HepG2 (cell line): ENCODE results near the gene PIF1. TPM values are rescaled to one million over a fixed set of nuclear protein-coding genes. Genes with fewer than 3 reads are reported as not detected.
A peak's percentile ranks its signal among the peaks of the same experiment; 100 is the strongest.

Experiments used
- ATM ChIP-seq: fragments of 450-650 bp; IDR thresholded peaks from 2 replicates; pipeline ENCODE4 v1.7.1; 2017; ENCODE audit warnings: mild to moderate bottlenecking, borderline replicate concordance
- BRF2 ChIP-seq: sonication (generic); formaldehyde crosslinking; IDR thresholded peaks from 2 replicates; pipeline ENCODE4 v1.8.1; 2022; ENCODE audit warnings: mild to moderate bottlenecking, missing genetic modification reagents
- CBX5 ChIP-seq: sonication (generic); formaldehyde crosslinking; IDR thresholded peaks from 2 replicates; pipeline ENCODE4 v1.4.0; 2020; ENCODE audit warnings: missing genetic modification reagents, borderline replicate concordance
- ETV5 ChIP-seq: IDR thresholded peaks from 2 replicates; pipeline ENCODE4 v1.6.1; 2018; ENCODE audit warnings: missing biosample characterization, missing genetic modification reagents, inconsistent platforms, borderline replicate concordance
- FOSL1 ChIP-seq: sonication (generic); formaldehyde crosslinking; IDR thresholded peaks from 2 replicates; pipeline ENCODE4 v1.9.0; 2021; ENCODE audit warnings: missing genetic modification reagents, borderline replicate concordance
- FOXK2 ChIP-seq: fragments of 450-650 bp; IDR thresholded peaks from 2 replicates; pipeline ENCODE4 v1.6.1; 2016
- GATAD1 ChIP-seq: IDR thresholded peaks from 2 replicates; pipeline ENCODE4 v1.6.1; 2016; ENCODE audit warnings: missing genetic modification reagents, missing compliant biosample characterization
- GMEB1 ChIP-seq: sonication (generic); formaldehyde crosslinking; IDR thresholded peaks from 2 replicates; pipeline ENCODE4 v1.5.1; 2020; ENCODE audit warnings: missing genetic modification reagents, mild to moderate bottlenecking, borderline replicate concordance
- JDP2 ChIP-seq: sonication (generic); formaldehyde crosslinking; IDR thresholded peaks from 2 replicates; pipeline ENCODE4 v1.8.1; 2022; ENCODE audit warnings: missing genetic modification reagents, borderline replicate concordance
- KLF13 ChIP-seq: sonication (generic); formaldehyde crosslinking; IDR thresholded peaks from 2 replicates; pipeline ENCODE4 v1.4.0; 2020; ENCODE audit warnings: mild to moderate bottlenecking, missing genetic modification reagents
- MTF2 ChIP-seq: sonication (generic); formaldehyde crosslinking; IDR thresholded peaks from 2 replicates; pipeline ENCODE4 v1.5.0; 2020; ENCODE audit warnings: missing genetic modification reagents, borderline replicate concordance
- MXD3 ChIP-seq: IDR thresholded peaks from 2 replicates; pipeline ENCODE4 v1.6.1; 2016; ENCODE audit warnings: mild to moderate bottlenecking, missing biosample characterization, missing genetic modification reagents
- MXD4 ChIP-seq: IDR thresholded peaks from 2 replicates; pipeline ENCODE4 v1.6.1; 2016; ENCODE audit warnings: mild to moderate bottlenecking, missing biosample characterization, missing genetic modification reagents
- NFIB ChIP-seq: sonication (generic); formaldehyde crosslinking; IDR thresholded peaks from 2 replicates; pipeline ENCODE4 v1.9.0; 2021; ENCODE audit warnings: missing genetic modification reagents, mild to moderate bottlenecking, borderline replicate concordance
- NFKBIZ ChIP-seq: IDR thresholded peaks from 2 replicates; pipeline ENCODE4 v1.6.1; 2018; ENCODE audit warnings: missing genetic modification reagents, missing compliant biosample characterization
- PLRG1 ChIP-seq: fragments of 450-650 bp; conservative IDR thresholded peaks from 2 replicates; pipeline ENCODE4 v1.6.1; 2016
- RBAK ChIP-seq: sonication (generic); formaldehyde crosslinking; IDR thresholded peaks from 2 replicates; pipeline ENCODE4 v1.5.1; 2020; ENCODE audit warnings: mild to moderate bottlenecking, missing genetic modification reagents
- RXRB ChIP-seq: IDR thresholded peaks from 2 replicates; pipeline ENCODE4 v1.6.1; 2016; ENCODE audit warnings: borderline replicate concordance, missing genetic modification reagents, missing compliant biosample characterization
- SIX4 ChIP-seq: sonication (generic); formaldehyde crosslinking; IDR thresholded peaks from 2 replicates; pipeline ENCODE4 v1.4.0; 2020; ENCODE audit warnings: missing genetic modification reagents
- SPEN ChIP-seq: sonication (generic); formaldehyde crosslinking; IDR thresholded peaks from 2 replicates; pipeline ENCODE4 v1.5.1; 2020; ENCODE audit warnings: low read depth, mild to moderate bottlenecking, missing genetic modification reagents
- TBP ChIP-seq: sonication (generic); formaldehyde crosslinking; IDR thresholded peaks from 2 replicates; pipeline ENCODE4 v1.5.0; 2020; ENCODE audit warnings: missing genetic modification reagents
- TOPORS ChIP-seq: sonication (generic); formaldehyde crosslinking; IDR thresholded peaks from 2 replicates; pipeline ENCODE4 v1.8.0; 2023; ENCODE audit warnings: mild to moderate bottlenecking, missing genetic modification reagents
- TP53 ChIP-seq: sonication (generic); formaldehyde crosslinking; conservative IDR thresholded peaks from 2 replicates; pipeline ENCODE4 v1.4.0; 2020; ENCODE audit warnings: missing genetic modification reagents
- ZNF12 ChIP-seq: sonication (generic); formaldehyde crosslinking; IDR thresholded peaks from 2 replicates; pipeline ENCODE4 v1.5.0; 2020; ENCODE audit warnings: missing genetic modification reagents
- ZNF180 ChIP-seq: sonication (generic); formaldehyde crosslinking; IDR thresholded peaks from 2 replicates; pipeline ENCODE4 v1.4.0; 2020; ENCODE audit warnings: low read depth, missing genetic modification reagents, borderline replicate concordance
- ZNF20 ChIP-seq: sonication (generic); formaldehyde crosslinking; IDR thresholded peaks from 2 replicates; pipeline ENCODE4 v1.4.0; 2020; ENCODE audit warnings: mild to moderate bottlenecking, moderate library complexity, missing genetic modification reagents
- ZSCAN9 ChIP-seq: IDR thresholded peaks from 2 replicates; pipeline ENCODE4 v1.6.1; 2016; ENCODE audit warnings: borderline replicate concordance
- polyA plus RNA-seq, 8 experiments: library from polyadenylated mRNA; depleted of rRNA in 3 of 8; stranded (reverse) in 7 of 8; unstranded in 1 of 8; fragments of >200 nt; fragmentation: Illumina TruSeq in 4 of 8; extraction: Trizol in 4 of 8; gene quantifications; 2 replicates each; pipeline versions ENCODE4 v1.2.1 to v1.2.3, GENCODE V29; 2011 to 2016; ENCODE audit warnings: low read depth in 4 of 8, missing spikeins in 1 of 8, mixed read lengths in 1 of 8; ENCODE audit not compliant: insufficient read depth in 1 of 8
- total RNA-seq, 5 experiments: library from RNA; depleted of rRNA; stranded (reverse); fragments of >200 nt; fragmentation: Illumina TruSeq; extraction: Trizol; gene quantifications; 2 replicates each; pipeline ENCODE4 v1.2.3, GENCODE V29; 2016; ENCODE audit warnings: low read depth in 1 of 5
- TF ChIP-seq, protein P1 (sequence below): sonication (generic); formaldehyde crosslinking; conservative IDR thresholded peaks from 2 replicates; pipeline ENCODE4 v1.4.0; 2020; ENCODE audit warnings: missing genetic modification reagents

PIF1 gene
- total and polyA plus RNA-seq, 2 of the 13 experiments (the other 11 are each of a cell fraction or from before 2014, with no cell fraction given) = 18.5 to 19.7 TPM

GRCh38 chr15:64825431-64826294 lies at the start of gene PIF1 (continued):
- TF ChIP-seq RXRB (CRISPR knock-in tag) = peak; percentile 29
- TF ChIP-seq TOPORS = no peak
- TF ChIP-seq KLF13 (CRISPR knock-in tag) = no peak
- TF ChIP-seq ZNF180 (CRISPR knock-in tag) = no peak
- TF ChIP-seq ZNF20 (CRISPR knock-in tag) = no peak
- TF ChIP-seq NFIB (CRISPR knock-in tag) = no peak
- TF ChIP-seq MXD3 = peak; percentile 83; the same call in 1 of the 2 replicates
- no peak for TF ChIP-seq PLRG1
- TF ChIP-seq NFKBIZ = no peak
- no peak for TF ChIP-seq ATM
- no peak for TF ChIP-seq JDP2 (CRISPR knock-in tag)
- TF ChIP-seq SPEN = peak; percentile 74
- no peak for TF ChIP-seq MTF2 (CRISPR knock-in tag)
- TF ChIP-seq ZNF12 (CRISPR knock-in tag) = peak; percentile 26; the same call in 1 of the 2 replicates
- no peak for TF ChIP-seq TBP (CRISPR knock-in tag)
- no peak; the same call in none of the 2 replicates for TF ChIP-seq MXD4 (CRISPR knock-in tag)
- no peak for TF ChIP-seq BRF2
- TF ChIP-seq TP53 = no peak
- TF ChIP-seq GATAD1 = no peak; the same call in none of the 2 replicates
- TF ChIP-seq ZSCAN9 (CRISPR knock-in tag) = no peak
- TF ChIP-seq SIX4 (CRISPR knock-in tag) = peak; percentile 14; the same call in 1 of the 2 replicates
- no peak for TF ChIP-seq CBX5 (CRISPR knock-in tag)
- TF ChIP-seq RBAK = no peak
- TF ChIP-seq FOXK2 = peak; percentile 86
- TF ChIP-seq, protein P1, sequence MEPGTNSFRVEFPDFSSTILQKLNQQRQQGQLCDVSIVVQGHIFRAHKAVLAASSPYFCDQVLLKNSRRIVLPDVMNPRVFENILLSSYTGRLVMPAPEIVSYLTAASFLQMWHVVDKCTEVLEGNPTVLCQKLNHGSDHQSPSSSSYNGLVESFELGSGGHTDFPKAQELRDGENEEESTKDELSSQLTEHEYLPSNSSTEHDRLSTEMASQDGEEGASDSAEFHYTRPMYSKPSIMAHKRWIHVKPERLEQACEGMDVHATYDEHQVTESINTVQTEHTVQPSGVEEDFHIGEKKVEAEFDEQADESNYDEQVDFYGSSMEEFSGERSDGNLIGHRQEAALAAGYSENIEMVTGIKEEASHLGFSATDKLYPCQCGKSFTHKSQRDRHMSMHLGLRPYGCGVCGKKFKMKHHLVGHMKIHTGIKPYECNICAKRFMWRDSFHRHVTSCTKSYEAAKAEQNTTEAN = no peak; the same call in 1 of the 2 replicates
- peak; percentile 35; the same call in 1 of the 2 replicates for TF ChIP-seq ETV5 (CRISPR knock-in tag)
- TF ChIP-seq FOSL1 (CRISPR knock-in tag) = no peak
- peak; percentile 62; the same call in 1 of the 2 replicates for TF ChIP-seq GMEB1 (CRISPR knock-in tag)
